Fibroblast of pulmonary artery (primary cell): Measurements from ENCODE around the gene FUS.

Experiments
- DNase-seq: peaks from one replicate; pipeline ENCODE4 v3.0.0-alpha.2; 2010; ENCODE audit warnings: low read depth
- H3K4me3 ChIP-seq: replicated peaks from 2 replicates; pipeline ENCODE4 v1.5.1; 2011; ENCODE audit warnings: low read depth, mild to moderate bottlenecking, control low read depth, low read length, moderate library complexity
- CTCF ChIP-seq: IDR thresholded peaks from 2 replicates; pipeline ENCODE4 v1.5.1; 2011; ENCODE audit warnings: mild to moderate bottlenecking, control low read depth, low read length, inconsistent platforms; ENCODE audit errors: missing control alignments

The FUS gene

GRCh38 chr16:31200821-31201568, 21.1 kb downstream of the FUS start:
- TF ChIP-seq CTCF = no peak
- peak overlapping the region; percentile 60 for H3K4me3 ChIP-seq
- DNase-seq = no peak

- no peak for TF ChIP-seq CTCF
- DNase-seq = no peak
- H3K4me3 ChIP-seq = peak overlapping the region; percentile 60
Observed at GRCh38 chr16:31201582-31202413, 21.9 kb downstream of the FUS start.

- H3K4me3 ChIP-seq = peak within 1 kb of the TSS; percentile 60
- DNase-seq = peak; percentile 31
- no peak for TF ChIP-seq CTCF
Observed at GRCh38 chr16:31202414-31203375, 22.8 kb downstream of the FUS start, which contains the start of gene PYCARD. PYCARD (minus strand) TSS chr16:31202760; CDS start chr16:31202690, 70 bp downstream.

GRCh38 chr16:31204871-31205666, 25.1 kb downstream of the FUS start:
- no peak overlapping the region for H3K4me3 ChIP-seq
- TF ChIP-seq CTCF = no peak
- DNase-seq = no peak

GRCh38 chr16:31206776-31207175, 26.8 kb downstream of the FUS start:
- no peak for TF ChIP-seq CTCF
- DNase-seq = no peak
- H3K4me3 ChIP-seq = no peak overlapping the region

- no peak for TF ChIP-seq CTCF
- H3K4me3 ChIP-seq = no peak overlapping the region
- DNase-seq = no peak
Observed at GRCh38 chr16:31213342-31213741, 33.4 kb downstream of the FUS start.
